Keratinocyte (primary cell): Measurements from ENCODE around the gene ASIC2. TPM values are rescaled to one million over a fixed set of nuclear protein-coding genes. Genes with fewer than 3 reads are reported as not detected.

Experiments used
- DNase-seq: peaks from one replicate; pipeline ENCODE4 v3.0.0-alpha.2; 2011; ENCODE audit warnings: low read depth, missing footprints, low spot score
- FAIRE-seq: peaks from 2 replicates; lab custom pipeline; 2011; peaks lifted over from hg19 to GRCh38; lab: Jason Lieb, UNC
- H2AFZ ChIP-seq: 2 replicates; pipeline ENCODE4 v1.6.0; 2012; ENCODE audit warnings: low read length, control low read depth, inconsistent platforms; ENCODE audit not compliant: control insufficient read depth
- H3K27ac ChIP-seq: 2 replicates; pipeline ENCODE4 v1.5.1; 2011; ENCODE audit warnings: low read length; ENCODE audit not compliant: control insufficient read depth, insufficient read depth
- H3K27me3 ChIP-seq: 3 replicates; pipeline ENCODE4 v1.6.0; 2011; ENCODE audit warnings: low read length; ENCODE audit not compliant: control insufficient read depth, insufficient read depth; ENCODE audit errors: extremely low read depth
- H3K36me3 ChIP-seq, 2 experiments: 2 replicates in 1 of 2; 3 replicates in 1 of 2; pipeline ENCODE4 v1.5.1; 2011; ENCODE audit warnings: low read length in 2 of 2, mild to moderate bottlenecking in 1 of 2; ENCODE audit not compliant: control insufficient read depth in 2 of 2, insufficient read depth in 2 of 2; ENCODE audit errors: extremely low read depth in 1 of 2
- H3K4me1 ChIP-seq: 3 replicates; pipeline ENCODE4 v1.5.1; 2011; ENCODE audit warnings: low read length; ENCODE audit not compliant: control insufficient read depth, insufficient read depth; ENCODE audit errors: extremely low read depth
- H3K4me2 ChIP-seq: 3 replicates; pipeline ENCODE4 v1.6.0; 2011; ENCODE audit warnings: low read depth, low read length; ENCODE audit not compliant: control insufficient read depth, insufficient read depth; ENCODE audit errors: extremely low read depth
- H3K4me3 ChIP-seq, 3 experiments: fragments of 200-600 bp in 1 of 3; sonication (generic) in 1 of 3; 2 replicates in 2 of 3; 3 replicates in 1 of 3; pipeline ENCODE4 v1.5.1; 2011 to 2016; ENCODE audit warnings: low read length in 3 of 3, mild to moderate bottlenecking in 3 of 3, control low read depth in 2 of 3, inconsistent platforms in 1 of 3, low read depth in 1 of 3, mixed read lengths in 1 of 3, mixed run types in 1 of 3, moderate library complexity in 1 of 3; ENCODE audit not compliant: control insufficient read depth in 2 of 3, insufficient read depth in 2 of 3; ENCODE audit errors: extremely low read depth in 1 of 3
- H3K79me2 ChIP-seq: 2 replicates; pipeline ENCODE4 v1.6.0; 2012; ENCODE audit warnings: low read length; ENCODE audit not compliant: control insufficient read depth, insufficient read depth
- H3K9ac ChIP-seq: 3 replicates; pipeline ENCODE4 v1.6.0; 2011; ENCODE audit warnings: low read length; ENCODE audit not compliant: control insufficient read depth, insufficient read depth; ENCODE audit errors: extremely low read depth
- H3K9me1 ChIP-seq: 3 replicates; pipeline ENCODE4 v1.6.0; 2011; ENCODE audit warnings: low read length; ENCODE audit not compliant: control insufficient read depth, insufficient read depth; ENCODE audit errors: extremely low read depth
- H3K9me3 ChIP-seq: 2 replicates; pipeline ENCODE4 v1.5.1; 2012; ENCODE audit warnings: low read depth, low read length; ENCODE audit not compliant: control insufficient read depth
- H4K20me1 ChIP-seq: 3 replicates; pipeline ENCODE4 v1.6.0; 2011; ENCODE audit warnings: low read length; ENCODE audit not compliant: control insufficient read depth, insufficient read depth; ENCODE audit errors: extremely low read depth
- EZH2 ChIP-seq: IDR thresholded peaks from one replicate; pipeline ENCODE4 v1.6.1; 2012; ENCODE audit warnings: inconsistent platforms, mild to moderate bottlenecking, low read length, moderate library complexity
- dilution Hi-C: fragments of 300-500 bp; cut with MboI; formaldehyde crosslinking; loops from one replicate; pipeline ENCODE4 v1.7.0; 2020; ENCODE audit warnings: low sequenced_read_pairs; ENCODE audit not compliant: extremely low pct_ligation_motif_present
- polyA plus RNA-seq, 5 experiments: library from polyadenylated mRNA; depleted of rRNA in 3 of 5; stranded (reverse) in 3 of 5; stranded (forward) in 1 of 5; unstranded in 1 of 5; fragments of >200 nt; gene quantifications; 1 replicate in 1 of 5; 2 replicates in 3 of 5; 3 replicates in 1 of 5; pipeline versions ENCODE4 v1.2.1 to v1.2.3, GENCODE V29; 2011 to 2012; ENCODE audit warnings: missing spikeins in 2 of 5, low read depth in 1 of 5, low replicate concordance in 1 of 5
- TF ChIP-seq, protein P1 (sequence below), 3 experiments: IDR thresholded peaks in 1 of 3; conservative IDR thresholded peaks in 1 of 3; optimal IDR thresholded peaks in 1 of 3; 2 replicates in 2 of 3; 3 replicates in 1 of 3; pipeline versions ENCODE3 to v1.5.1; 2011; ENCODE audit warnings: low read length in 3 of 3, mild to moderate bottlenecking in 3 of 3, moderate library complexity in 2 of 3, control low read depth in 1 of 3, inconsistent platforms in 1 of 3; ENCODE audit not compliant: insufficient read depth in 2 of 3; ENCODE audit errors: extremely low read depth in 1 of 3

ASIC2 gene
- polyA plus RNA-seq, 1 donor (not counting 4 experiments of a cell fraction or from before 2014, with no cell fraction given) = not detected

DNA sequence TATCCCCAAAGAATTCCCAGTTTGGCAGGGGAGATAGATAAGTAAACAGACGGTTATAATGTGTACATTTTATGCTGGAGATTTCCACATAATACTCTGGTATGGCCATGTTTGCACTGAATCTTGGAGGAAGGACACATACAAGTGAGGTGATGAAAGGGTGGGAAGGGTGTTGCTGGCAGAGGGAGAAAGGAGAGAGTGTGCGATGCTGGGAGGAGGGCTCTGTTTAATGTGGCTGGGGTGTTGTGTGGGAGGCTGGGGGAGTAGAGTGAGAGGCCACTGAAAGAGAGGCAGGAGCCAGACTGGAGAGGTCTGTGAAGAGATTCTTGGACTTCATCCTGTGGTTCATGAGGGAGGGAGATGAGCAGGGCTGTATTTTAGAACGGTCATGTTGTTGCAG, 213.9 kb downstream of the ASIC2 start:
- Histone ChIP-seq H3K27ac (no peak overlapping the region), H2AFZ (no peak overlapping the region), H3K9me3 (no peaks in the 10 kb centered on the region), H3K9me1 (no peaks in the 10 kb centered on the region), H4K20me1 (no peaks in the 10 kb centered on the region), H3K27me3 (peaks cover 6% of the 10 kb centered on the region), H3K4me3 (no peak overlapping the region), H3K4me1 (no peaks in the 10 kb centered on the region), H3K36me3 (no peaks in the 10 kb centered on the region), H3K4me2 (no peak overlapping the region), H3K79me2 (no peaks in the 10 kb centered on the region), H3K9ac (no peak overlapping the region)
- FAIRE-seq = no peak
- TF ChIP-seq EZH2 = no peak
- TF ChIP-seq, protein P1, sequence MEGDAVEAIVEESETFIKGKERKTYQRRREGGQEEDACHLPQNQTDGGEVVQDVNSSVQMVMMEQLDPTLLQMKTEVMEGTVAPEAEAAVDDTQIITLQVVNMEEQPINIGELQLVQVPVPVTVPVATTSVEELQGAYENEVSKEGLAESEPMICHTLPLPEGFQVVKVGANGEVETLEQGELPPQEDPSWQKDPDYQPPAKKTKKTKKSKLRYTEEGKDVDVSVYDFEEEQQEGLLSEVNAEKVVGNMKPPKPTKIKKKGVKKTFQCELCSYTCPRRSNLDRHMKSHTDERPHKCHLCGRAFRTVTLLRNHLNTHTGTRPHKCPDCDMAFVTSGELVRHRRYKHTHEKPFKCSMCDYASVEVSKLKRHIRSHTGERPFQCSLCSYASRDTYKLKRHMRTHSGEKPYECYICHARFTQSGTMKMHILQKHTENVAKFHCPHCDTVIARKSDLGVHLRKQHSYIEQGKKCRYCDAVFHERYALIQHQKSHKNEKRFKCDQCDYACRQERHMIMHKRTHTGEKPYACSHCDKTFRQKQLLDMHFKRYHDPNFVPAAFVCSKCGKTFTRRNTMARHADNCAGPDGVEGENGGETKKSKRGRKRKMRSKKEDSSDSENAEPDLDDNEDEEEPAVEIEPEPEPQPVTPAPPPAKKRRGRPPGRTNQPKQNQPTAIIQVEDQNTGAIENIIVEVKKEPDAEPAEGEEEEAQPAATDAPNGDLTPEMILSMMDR (optimal IDR thresholded peaks at IDR 0.05 in 1 of 3, IDR thresholded peaks at IDR 0.05 in 1 of 3, conservative IDR thresholded peaks at IDR 0.05 in 1 of 3; ENCODE audit: extremely low read depth in 1 of 3, insufficient read depth in 2 of 3, low read length in 3 of 3) = no peak
- dilution Hi-C loops = no loop called here
- no peak for DNase-seq

DNA sequence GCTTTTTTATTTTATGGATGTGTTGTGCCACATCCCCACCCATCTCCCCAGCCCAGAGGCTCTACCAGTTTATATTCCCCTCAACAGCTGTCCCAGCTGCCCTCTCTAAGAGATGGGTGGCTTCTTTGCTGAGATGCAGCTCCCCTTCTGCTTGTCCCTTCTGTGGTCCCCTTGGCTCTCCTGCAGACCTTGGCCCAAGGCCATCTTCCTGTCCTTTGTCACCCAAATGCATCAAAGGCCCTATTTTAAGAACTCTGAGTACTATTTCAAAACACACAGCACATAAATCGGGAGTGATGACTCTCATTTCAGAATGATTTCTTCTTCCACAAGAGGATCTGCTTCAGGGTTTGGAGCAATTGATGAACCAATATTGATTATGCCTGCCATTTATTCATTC, 216.1 kb downstream of the ASIC2 start:
- no peak overlapping the region for H3K27ac ChIP-seq
- DNase-seq (no peak), FAIRE-seq (no peak)
- no peak overlapping the region for H3K4me3 ChIP-seq
- no peaks in the 10 kb centered on the region for H3K9me1 ChIP-seq
- no peak overlapping the region for H2AFZ ChIP-seq
- H4K20me1 ChIP-seq = no peaks in the 10 kb centered on the region
- H3K9ac ChIP-seq = no peak overlapping the region
- H3K4me2 ChIP-seq = no peak overlapping the region
- no peaks in the 10 kb centered on the region for H3K79me2 ChIP-seq
- H3K9me3 ChIP-seq = no peaks in the 10 kb centered on the region
- TF ChIP-seq EZH2 = no peak
- TF ChIP-seq, protein P1 (optimal IDR thresholded peaks at IDR 0.05 in 1 of 3, IDR thresholded peaks at IDR 0.05 in 1 of 3, conservative IDR thresholded peaks at IDR 0.05 in 1 of 3; ENCODE audit: extremely low read depth in 1 of 3, insufficient read depth in 2 of 3, low read length in 3 of 3) = no peak
- dilution Hi-C loops = no loop called here
- H3K27me3 ChIP-seq = peaks cover 6% of the 10 kb centered on the region
- no peaks in the 10 kb centered on the region for H3K36me3 ChIP-seq
- no peaks in the 10 kb centered on the region for H3K4me1 ChIP-seq
